Thoracic aorta (tissue), 2 donors: ENCODE data around the gene SUFU. TPM values are rescaled to one million over a fixed set of nuclear protein-coding genes. Genes with fewer than 3 reads are reported as not detected.
A peak's percentile ranks its signal among the peaks of the same experiment; 100 is the strongest.

ENCODE experiments used
- ATAC-seq: fragments of 150-250 bp; one replicate; pipeline ENCODE4 v1.8.0; 2017; ENCODE audit warnings: low read depth; ENCODE audit not compliant: insufficient number of reproducible peaks, low FRiP score
- DNase-seq: peaks from one replicate; pipeline ENCODE4 v3.0.0-alpha.2; 2020; ENCODE audit warnings: low spot score
- H3K27ac ChIP-seq, 2 donors: fragments of 200-600 bp; sonication (generic); 1 replicate in 1 of 2; 2 replicates in 1 of 2; pipeline ENCODE4 v1.5.1; 2016; ENCODE audit warnings: mild to moderate bottlenecking in 2 of 2, moderate library complexity in 2 of 2
- H3K27me3 ChIP-seq: fragments of 200-600 bp; sonication (generic); replicated peaks from 2 replicates; pipeline ENCODE4 v1.6.0; 2016; ENCODE audit warnings: mild to moderate bottlenecking; ENCODE audit not compliant: insufficient read depth
- H3K36me3 ChIP-seq: fragments of 200-600 bp; sonication (generic); one replicate; pipeline ENCODE4 v1.5.1; 2016
- H3K4me1 ChIP-seq, 2 donors: fragments of 200-600 bp; sonication (generic); 1 replicate in 1 of 2; 2 replicates in 1 of 2; pipeline versions ENCODE4 v1.5.1 to v1.6.0; 2016; ENCODE audit warnings: low read depth in 2 of 2, mild to moderate bottlenecking in 1 of 2; ENCODE audit not compliant: control insufficient read depth in 1 of 2
- H3K4me3 ChIP-seq: fragments of 200-600 bp; sonication (generic); 2 replicates; pipeline ENCODE4 v1.5.1; 2016; ENCODE audit warnings: mild to moderate bottlenecking
- H3K9me3 ChIP-seq: fragments of 200-600 bp; sonication (generic); 2 replicates; pipeline ENCODE4 v1.5.1; 2016
- CTCF ChIP-seq: fragments of 200-600 bp; sonication (generic); IDR thresholded peaks from one replicate; pipeline ENCODE4 v1.5.1; 2019; ENCODE audit warnings: antibody characterized with exemption
- total RNA-seq, 2 donors: library from RNA; depleted of rRNA; stranded (reverse); fragments of >200 nt; gene quantifications; one replicate each; pipeline versions ENCODE4 v1.1.0 to v1.2.3, GENCODE V29; 2016

Gene SUFU
- total RNA-seq, 2 donors from 2014 or later, result 4.6 to 7.6 TPM

DNA sequence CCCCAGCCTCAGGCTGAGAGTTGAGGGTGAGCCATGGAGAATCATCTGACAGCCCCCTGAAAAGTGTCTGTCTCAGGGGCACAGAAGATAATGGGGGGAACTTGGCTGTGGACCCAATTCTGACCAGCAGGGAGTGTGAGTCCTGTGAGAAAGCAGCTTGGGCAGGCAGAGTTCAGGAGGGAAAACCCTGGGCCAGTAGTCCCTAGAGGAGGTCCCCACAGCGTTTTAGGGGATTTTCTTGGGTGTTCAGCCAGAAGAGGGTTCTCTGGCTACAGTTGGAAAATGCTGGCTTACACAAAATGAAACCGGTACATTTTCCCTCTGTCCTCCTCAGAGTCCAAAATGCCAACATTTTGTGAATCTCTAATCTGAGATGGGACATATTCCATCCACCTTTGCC is 104.7 kb downstream of the SUFU start:
- H3K27me3 ChIP-seq, result no peaks in the 10 kb centered on the region
- no peak for DNase-seq
- no peak overlapping the region for H3K4me3 ChIP-seq
- H3K27ac ChIP-seq, result no peak overlapping the region
- no peak for TF ChIP-seq CTCF
- H3K36me3 ChIP-seq, result no peaks in the 10 kb centered on the region
- H3K9me3 ChIP-seq, result no peaks in the 10 kb centered on the region
- no peak for ATAC-seq
- peaks cover 11 to 38% of the 10 kb centered on the region in 2 donors for H3K4me1 ChIP-seq

- Histone ChIP-seq H3K36me3 (peaks cover 4% of the 10 kb centered on the region), H3K4me3 (no peak overlapping the region), H3K4me1 (peaks cover 11 to 36% of the 10 kb centered on the region in 2 donors), H3K27me3 (no peaks in the 10 kb centered on the region), H3K9me3 (no peaks in the 10 kb centered on the region), H3K27ac (peak overlapping the region in 1 of 2 donors; percentile 55)
- DNase-seq (no peak), ATAC-seq (no peak)
- no peak for TF ChIP-seq CTCF
These were observed 106.7 kb downstream of the SUFU start for GRCh38 chr10:102610441-102610887.

DNA sequence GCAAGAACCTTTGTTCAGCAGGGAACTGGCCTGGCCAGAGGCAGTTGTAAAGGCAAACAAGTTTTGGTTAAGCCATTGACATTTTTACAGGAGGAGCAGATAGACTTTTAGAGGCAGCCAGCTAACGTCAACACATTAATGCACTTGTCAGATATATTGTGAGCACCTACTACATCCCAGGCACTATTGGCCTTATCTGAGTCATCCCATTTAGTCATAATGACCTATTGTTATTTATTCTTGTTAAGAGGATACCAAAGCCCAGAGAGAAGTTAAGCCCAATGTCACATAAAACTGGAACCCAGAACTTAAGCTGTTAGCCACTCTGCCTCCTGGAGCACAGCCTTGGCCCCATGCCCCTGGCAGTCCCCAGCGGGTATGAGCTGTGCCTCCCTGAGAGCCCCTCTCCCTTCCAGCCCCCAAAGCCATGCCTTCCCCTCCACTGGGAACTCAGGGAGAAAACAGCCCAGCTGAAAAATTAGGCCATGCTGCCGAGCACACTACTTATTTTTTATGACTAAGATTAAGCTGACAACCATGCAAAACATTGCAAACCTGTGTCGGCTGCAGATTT is 107.8 kb downstream of the SUFU start:
- no peaks in the 10 kb centered on the region for H3K27me3 ChIP-seq
- no peak for ATAC-seq
- H3K27ac ChIP-seq, result peak overlapping the region; percentile 31 to 55
- peaks cover 6% of the 10 kb centered on the region for H3K36me3 ChIP-seq
- no peaks in the 10 kb centered on the region for H3K9me3 ChIP-seq
- peaks cover 11 to 36% of the 10 kb centered on the region in 2 donors for H3K4me1 ChIP-seq
- H3K4me3 ChIP-seq, result no peak overlapping the region
- DNase-seq, result no peak
- TF ChIP-seq CTCF, result no peak

DNA sequence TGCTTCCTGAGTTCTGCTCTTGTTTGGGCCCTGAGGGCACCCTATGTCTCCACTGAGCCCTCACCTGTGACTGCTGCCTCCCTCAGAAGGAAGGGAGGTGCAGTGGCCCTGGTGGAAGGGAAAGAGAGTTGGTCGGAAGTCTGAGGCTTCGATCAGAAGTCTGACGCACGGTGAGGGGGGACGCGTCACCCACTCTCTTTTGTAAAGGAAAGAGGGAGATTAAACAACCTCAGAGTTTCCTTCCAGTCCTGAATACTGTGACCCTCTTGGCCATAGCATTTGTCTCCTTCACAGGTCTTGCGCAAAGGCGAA is 109.1 kb downstream of the SUFU start:
- DNase-seq, result no peak
- Histone ChIP-seq H3K9me3 (no peaks in the 10 kb centered on the region), H3K27me3 (no peaks in the 10 kb centered on the region), H3K36me3 (peaks cover 19% of the 10 kb centered on the region), H3K4me3 (no peak overlapping the region), H3K27ac (peak overlapping the region; percentile 55 to 68), H3K4me1 (peaks cover 11 to 36% of the 10 kb centered on the region in 2 donors)
- TF ChIP-seq CTCF, result no peak
- no peak for ATAC-seq

DNA sequence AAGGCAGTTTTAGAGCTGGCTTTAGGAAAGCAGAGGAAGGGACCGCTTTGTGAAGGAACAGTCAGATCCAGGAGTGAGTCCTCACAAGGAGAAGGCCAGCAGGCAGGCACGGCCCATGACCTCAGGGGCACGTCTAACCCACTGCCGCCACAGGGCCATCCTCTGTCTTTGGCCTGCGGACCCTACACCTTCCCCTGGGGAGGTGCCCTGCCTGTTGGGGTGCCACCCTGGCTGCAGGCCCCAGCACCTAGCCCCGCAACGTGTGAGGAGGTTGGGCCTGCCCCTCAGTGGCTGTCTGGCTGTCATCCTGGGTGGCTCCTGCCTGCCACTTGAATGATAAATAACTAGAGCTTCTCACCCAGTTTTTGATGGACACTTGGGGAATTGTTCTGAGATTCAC is 109.5 kb downstream of the SUFU start:
- no peak for TF ChIP-seq CTCF
- peaks cover 11 to 36% of the 10 kb centered on the region in 2 donors for H3K4me1 ChIP-seq
- no peaks in the 10 kb centered on the region for H3K9me3 ChIP-seq
- no peaks in the 10 kb centered on the region for H3K27me3 ChIP-seq
- no peak overlapping the region for H3K4me3 ChIP-seq
- H3K27ac ChIP-seq, result peak overlapping the region; percentile 7 to 68
- DNase-seq (no peak), ATAC-seq (no peak)
- H3K36me3 ChIP-seq, result peaks cover 21% of the 10 kb centered on the region
